ENCODE data around the gene EVI5.
A peak's percentile ranks its signal among the peaks of the same experiment; 100 is the strongest.
"Not testable (repeated sequence)": the region's sequence is repeated elsewhere in the genome, so short reads cannot be mapped to it uniquely, and the experiment has no call there.

EVI5 gene

DNA sequence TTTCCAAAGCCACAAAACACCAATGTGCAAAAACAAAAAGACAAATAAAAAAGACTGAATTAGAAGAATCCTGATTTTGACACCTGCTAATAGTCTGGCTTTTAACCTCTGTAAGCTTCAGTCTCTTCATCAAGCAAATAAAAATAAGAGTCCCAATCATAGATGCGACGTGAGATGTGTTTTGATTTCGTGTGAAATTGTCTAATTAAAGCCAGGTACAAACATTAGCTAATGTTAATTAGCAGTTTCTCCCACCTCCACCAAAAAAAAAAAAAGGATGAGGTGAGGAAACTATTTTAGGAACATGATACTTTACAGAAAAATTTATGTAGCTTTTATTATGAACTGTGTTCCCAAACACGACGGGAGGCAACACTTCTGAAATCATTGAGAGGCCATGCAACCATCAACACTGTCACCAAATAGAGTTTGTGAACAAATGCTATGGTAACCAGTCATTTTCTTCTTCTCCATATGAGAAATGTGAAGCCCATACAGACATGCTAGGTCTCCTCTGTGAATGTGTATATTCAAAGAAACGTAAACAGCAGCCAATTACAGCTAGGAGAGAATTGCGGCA, 6.7 kb upstream of the EVI5 start:
- H3K4me1 ChIP-seq (ENCODE audit: insufficient read depth, insufficient read length) = no peaks in the 10 kb centered on the region
- H3K9me3 ChIP-seq (ENCODE audit: insufficient read depth, low read length) = no peaks in the 10 kb centered on the region
- TF ChIP-seq YY1 (IDR thresholded peaks at IDR 0.05; ENCODE audit: insufficient read depth, insufficient read length) (no peak), SUZ12 (IDR thresholded peaks at IDR 0.05; ENCODE audit: extremely low read depth, insufficient read depth, insufficient read length) (no peak), ZNF274 (IDR thresholded peaks at IDR 0.05; ENCODE audit: low read depth, low read length) (no peak)
- H3K9ac ChIP-seq (ENCODE audit: insufficient read length, low read depth) = no peak overlapping the region
- no peak for DNase-seq (ENCODE audit: low read depth, low spot score)
- H3K27me3 ChIP-seq (ENCODE audit: insufficient read depth, insufficient read length) = no peaks in the 10 kb centered on the region
- no peaks in the 10 kb centered on the region for H3K36me3 ChIP-seq (ENCODE audit: insufficient read depth, insufficient read length, low read length)
- no peak overlapping the region for H3K4me3 ChIP-seq (ENCODE audit: insufficient read length, low read depth)

DNA sequence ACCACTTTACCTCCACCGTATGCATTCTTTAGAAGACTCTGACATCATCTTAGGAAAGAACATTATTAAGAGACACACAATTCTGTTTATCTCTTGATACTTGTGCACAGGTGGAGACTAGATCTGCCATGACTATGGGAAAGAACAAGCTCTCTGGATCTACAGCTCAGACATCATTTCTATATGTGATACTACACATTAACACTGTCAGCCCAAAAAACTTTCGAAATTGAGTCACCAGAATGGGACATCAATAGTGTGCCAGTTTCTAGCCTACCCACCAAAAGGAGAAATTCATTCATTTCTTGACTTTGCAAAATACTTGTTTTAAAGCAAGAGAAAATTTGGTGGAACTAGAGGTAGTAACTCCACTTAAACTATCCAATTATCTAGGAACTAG, 6.0 kb upstream of the EVI5 start:
- Histone ChIP-seq H3K9ac (ENCODE audit: insufficient read length, low read depth) (no peak overlapping the region), H3K27me3 (ENCODE audit: insufficient read depth, insufficient read length) (no peaks in the 10 kb centered on the region), H3K36me3 (ENCODE audit: insufficient read depth, insufficient read length, low read length) (no peaks in the 10 kb centered on the region), H3K4me1 (ENCODE audit: insufficient read depth, insufficient read length) (no peaks in the 10 kb centered on the region), H3K9me3 (ENCODE audit: insufficient read depth, low read length) (no peaks in the 10 kb centered on the region), H3K4me3 (ENCODE audit: insufficient read length, low read depth) (no peak overlapping the region)
- DNase-seq (ENCODE audit: low read depth, low spot score) = no peak
- TF ChIP-seq ZNF274 (IDR thresholded peaks at IDR 0.05; ENCODE audit: low read depth, low read length) (no peak), SUZ12 (IDR thresholded peaks at IDR 0.05; ENCODE audit: extremely low read depth, insufficient read depth, insufficient read length) (no peak), YY1 (IDR thresholded peaks at IDR 0.05; ENCODE audit: insufficient read depth, insufficient read length) (no peak)

GRCh38 chr1:92790081-92790480, 5.2 kb upstream of the EVI5 start:
- TF ChIP-seq YY1 (IDR thresholded peaks at IDR 0.05; ENCODE audit: insufficient read depth, insufficient read length) = no peak
- TF ChIP-seq ZNF274 (IDR thresholded peaks at IDR 0.05; ENCODE audit: low read depth, low read length) = no peak
- no peak for TF ChIP-seq SUZ12 (IDR thresholded peaks at IDR 0.05; ENCODE audit: extremely low read depth, insufficient read depth, insufficient read length)
- Histone ChIP-seq H3K9ac (ENCODE audit: insufficient read length, low read depth) (no peak overlapping the region), H3K36me3 (ENCODE audit: insufficient read depth, insufficient read length, low read length) (no peaks in the 10 kb centered on the region), H3K9me3 (ENCODE audit: insufficient read depth, low read length) (no peaks in the 10 kb centered on the region), H3K4me1 (ENCODE audit: insufficient read depth, insufficient read length) (no peaks in the 10 kb centered on the region), H3K4me3 (ENCODE audit: insufficient read length, low read depth) (no peak overlapping the region), H3K27me3 (ENCODE audit: insufficient read depth, insufficient read length) (no peaks in the 10 kb centered on the region)
- no peak for DNase-seq (ENCODE audit: low read depth, low spot score)

GRCh38 chr1:92786111-92786901, 1.4 kb upstream of the EVI5 start:
- TF ChIP-seq SUZ12 (IDR thresholded peaks at IDR 0.05; ENCODE audit: extremely low read depth, insufficient read depth, insufficient read length) (no peak), YY1 (IDR thresholded peaks at IDR 0.05; ENCODE audit: insufficient read depth, insufficient read length) (no peak), ZNF274 (IDR thresholded peaks at IDR 0.05; ENCODE audit: low read depth, low read length) (no peak)
- DNase-seq (ENCODE audit: low read depth, low spot score) = no peak
- Histone ChIP-seq H3K9ac (ENCODE audit: insufficient read length, low read depth) (no peak overlapping the region), H3K9me3 (ENCODE audit: insufficient read depth, low read length) (no peaks in the 10 kb centered on the region), H3K4me1 (ENCODE audit: insufficient read depth, insufficient read length) (no peaks in the 10 kb centered on the region), H3K4me3 (ENCODE audit: insufficient read length, low read depth) (no peak overlapping the region), H3K36me3 (ENCODE audit: insufficient read depth, insufficient read length, low read length) (no peaks in the 10 kb centered on the region), H3K27me3 (ENCODE audit: insufficient read depth, insufficient read length) (no peaks in the 10 kb centered on the region)

DNA sequence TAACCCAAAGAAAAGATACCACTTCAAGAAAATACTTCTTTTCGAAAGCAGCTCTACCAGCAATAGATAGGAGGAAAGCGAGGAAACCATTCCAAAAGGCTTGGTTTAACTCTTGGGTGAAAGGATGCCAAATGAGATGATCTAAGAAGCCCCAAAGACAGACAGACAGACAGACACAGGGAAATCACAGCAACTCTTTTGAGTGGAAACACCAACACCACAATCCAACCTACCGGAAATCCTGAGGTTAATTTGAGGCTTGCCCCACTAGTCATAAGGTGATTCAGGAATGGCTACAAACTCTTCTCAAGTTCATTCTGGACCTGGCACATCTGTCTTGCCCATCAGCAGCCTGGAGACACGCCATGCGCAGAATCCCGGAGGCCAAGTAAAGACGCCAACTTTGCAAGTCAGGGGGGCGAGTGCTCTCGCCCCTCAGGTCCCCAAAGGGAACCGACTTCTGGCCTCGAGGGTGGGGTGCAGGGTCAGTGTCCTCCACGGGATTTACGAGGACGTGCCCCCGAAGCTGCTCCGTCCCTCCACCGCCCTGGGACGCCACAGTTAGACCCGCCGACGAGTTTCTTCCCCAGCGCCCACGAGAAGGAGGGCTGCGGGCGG, 778 bp downstream of the EVI5 start:
- no peak for DNase-seq (ENCODE audit: low read depth, low spot score)
- peaks cover 5% of the 10 kb centered on the region for H3K36me3 ChIP-seq (ENCODE audit: insufficient read depth, insufficient read length, low read length)
- peak overlapping the region; percentile 95 for H3K4me3 ChIP-seq (ENCODE audit: insufficient read length, low read depth)
- H3K4me1 ChIP-seq (ENCODE audit: insufficient read depth, insufficient read length) = no peaks in the 10 kb centered on the region
- no peaks in the 10 kb centered on the region for H3K9me3 ChIP-seq (ENCODE audit: insufficient read depth, low read length)
- TF ChIP-seq YY1 (IDR thresholded peaks at IDR 0.05; ENCODE audit: insufficient read depth, insufficient read length) = no peak
- no peak for TF ChIP-seq SUZ12 (IDR thresholded peaks at IDR 0.05; ENCODE audit: extremely low read depth, insufficient read depth, insufficient read length)
- TF ChIP-seq ZNF274 (IDR thresholded peaks at IDR 0.05; ENCODE audit: low read depth, low read length) = no peak
- H3K9ac ChIP-seq (ENCODE audit: insufficient read length, low read depth) = peak overlapping the region; percentile 97
- H3K27me3 ChIP-seq (ENCODE audit: insufficient read depth, insufficient read length) = no peaks in the 10 kb centered on the region

DNA sequence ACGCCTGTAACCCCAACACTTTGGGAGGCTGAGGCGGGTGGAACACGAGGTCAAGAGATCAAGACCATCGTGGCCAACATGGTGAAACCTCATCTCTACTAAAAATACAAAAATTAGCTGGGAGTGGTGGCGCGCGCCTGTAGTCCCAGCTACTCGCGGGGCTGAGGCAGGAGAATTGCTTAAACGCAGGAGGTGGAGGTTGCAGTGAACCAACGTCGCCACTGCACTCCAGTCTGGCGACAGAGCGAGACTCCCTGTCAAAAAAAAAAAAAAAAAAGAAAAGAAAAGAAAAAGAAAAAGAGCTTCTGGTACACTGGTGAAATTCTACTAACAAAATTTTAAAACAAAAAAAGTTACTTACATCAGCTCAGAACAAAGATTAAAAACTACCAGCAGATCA, 1.4 kb downstream of the EVI5 start:
- H3K36me3 ChIP-seq (ENCODE audit: insufficient read depth, insufficient read length, low read length); H3K4me1 ChIP-seq (ENCODE audit: insufficient read depth, insufficient read length); H3K27me3 ChIP-seq (ENCODE audit: insufficient read depth, insufficient read length); DNase-seq (ENCODE audit: low read depth, low spot score); H3K9me3 ChIP-seq (ENCODE audit: insufficient read depth, low read length); H3K9ac ChIP-seq (ENCODE audit: insufficient read length, low read depth): not testable (repeated sequence)
- peak overlapping the region; percentile 95 for H3K4me3 ChIP-seq (ENCODE audit: insufficient read length, low read depth)

DNA sequence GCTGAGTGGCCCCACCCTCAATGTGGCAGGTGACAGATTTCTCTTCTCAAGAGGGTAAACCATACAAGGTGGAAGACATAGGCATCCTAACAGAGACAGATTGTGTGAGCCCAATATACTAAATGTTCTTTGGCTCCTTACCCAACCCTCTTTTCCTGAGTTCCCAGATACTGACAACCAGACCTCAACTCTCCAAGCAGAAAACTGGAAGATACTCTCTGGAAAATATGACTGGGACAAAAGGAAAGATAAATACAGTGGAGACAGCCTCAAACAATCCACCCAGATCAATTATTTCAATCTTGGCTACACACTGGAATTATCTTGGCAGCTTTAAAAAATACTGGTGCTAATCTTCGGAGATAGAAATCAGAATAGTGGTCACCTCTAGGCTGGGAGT, 6.5 kb downstream of the EVI5 start:
- H3K4me1 ChIP-seq (ENCODE audit: insufficient read depth, insufficient read length) = no peaks in the 10 kb centered on the region
- no peaks in the 10 kb centered on the region for H3K27me3 ChIP-seq (ENCODE audit: insufficient read depth, insufficient read length)
- no peak overlapping the region for H3K9ac ChIP-seq (ENCODE audit: insufficient read length, low read depth)
- no peak for DNase-seq (ENCODE audit: low read depth, low spot score)
- no peaks in the 10 kb centered on the region for H3K9me3 ChIP-seq (ENCODE audit: insufficient read depth, low read length)
- no peak overlapping the region for H3K4me3 ChIP-seq (ENCODE audit: insufficient read length, low read depth)
- peaks cover 9% of the 10 kb centered on the region for H3K36me3 ChIP-seq (ENCODE audit: insufficient read depth, insufficient read length, low read length)
- TF ChIP-seq ZNF274 (IDR thresholded peaks at IDR 0.05; ENCODE audit: low read depth, low read length) = no peak
- no peak for TF ChIP-seq SUZ12 (IDR thresholded peaks at IDR 0.05; ENCODE audit: extremely low read depth, insufficient read depth, insufficient read length)
- TF ChIP-seq YY1 (IDR thresholded peaks at IDR 0.05; ENCODE audit: insufficient read depth, insufficient read length) = no peak
